ENCODE results near the gene GPR15LG. TPM values are rescaled to one million over a fixed set of nuclear protein-coding genes. Genes with fewer than 3 reads are reported as not detected.

GPR15LG gene
- total RNA-seq, 1 donor from 2014 or later: not detected

- DNase-seq (ENCODE audit: low read depth in 2 of 2): no peak
Measured at GRCh38 chr10:84193327-84193726, 19.7 kb downstream of the GPR15LG start.

GRCh38 chr10:84193846-84194423, 20.3 kb downstream of the GPR15LG start:
- DNase-seq (ENCODE audit: low read depth in 2 of 2): no peak

GRCh38 chr10:84194424-84195043, 20.9 kb downstream of the GPR15LG start, which contains the start of gene CDHR1:
Gene CDHR1, plus strand, starts transcription at chr10:84194537. Its CDS starts 224 bp downstream, at chr10:84194761.
- peak in 1 of 2 donors; percentile 29 for DNase-seq (ENCODE audit: low read depth in 2 of 2)

- no peak for DNase-seq (ENCODE audit: low read depth in 2 of 2)
Measured at GRCh38 chr10:84195044-84195830, 21.6 kb downstream of the GPR15LG start.

- no peak for DNase-seq (ENCODE audit: low read depth in 2 of 2)
Measured at GRCh38 chr10:84196083-84196482, 22.5 kb downstream of the GPR15LG start.

- DNase-seq (ENCODE audit: low read depth in 2 of 2): no peak
Measured at GRCh38 chr10:84196941-84197340, 23.3 kb downstream of the GPR15LG start.

- no peak for DNase-seq (ENCODE audit: low read depth in 2 of 2)
Measured at GRCh38 chr10:84197643-84198042, 24.0 kb downstream of the GPR15LG start.

GRCh38 chr10:84198206-84198915, 24.8 kb downstream of the GPR15LG start:
- DNase-seq (ENCODE audit: low read depth in 2 of 2): no peak

- peak in 1 of 2 donors; percentile 20 for DNase-seq (ENCODE audit: low read depth in 2 of 2)
Measured at GRCh38 chr10:84200537-84201243, 27.1 kb downstream of the GPR15LG start.

- DNase-seq (ENCODE audit: low read depth in 2 of 2): no peak
Measured at GRCh38 chr10:84201244-84201606, 27.6 kb downstream of the GPR15LG start.

- no peak for DNase-seq (ENCODE audit: low read depth in 2 of 2)
Measured at GRCh38 chr10:84201682-84202081, 28.1 kb downstream of the GPR15LG start.

GRCh38 chr10:84202349-84202748, 28.7 kb downstream of the GPR15LG start:
- no peak for DNase-seq (ENCODE audit: low read depth in 2 of 2)

- DNase-seq (ENCODE audit: low read depth in 2 of 2): peak in 1 of 2 donors; percentile 12
Measured at GRCh38 chr10:84204122-84204521, 30.5 kb downstream of the GPR15LG start.

GRCh38 chr10:84204610-84205009, 31.0 kb downstream of the GPR15LG start:
- DNase-seq (ENCODE audit: low read depth in 2 of 2): no peak

- DNase-seq (ENCODE audit: low read depth in 2 of 2): peak; percentile 57 to 62
Measured at GRCh38 chr10:84205049-84205852, 31.6 kb downstream of the GPR15LG start.

GRCh38 chr10:84205853-84206525, 32.4 kb downstream of the GPR15LG start:
- no peak for DNase-seq (ENCODE audit: low read depth in 2 of 2)

- no peak for DNase-seq (ENCODE audit: low read depth in 2 of 2)
Measured at GRCh38 chr10:84208023-84208422, 34.4 kb downstream of the GPR15LG start.

GRCh38 chr10:84211566-84211965, 38.0 kb downstream of the GPR15LG start:
- no peak for DNase-seq (ENCODE audit: low read depth in 2 of 2)

- DNase-seq (ENCODE audit: low read depth in 2 of 2): no peak
Measured at GRCh38 chr10:84212014-84212413, 38.4 kb downstream of the GPR15LG start.

- no peak for DNase-seq (ENCODE audit: low read depth in 2 of 2)
Measured at GRCh38 chr10:84213076-84213475, 39.5 kb downstream of the GPR15LG start.
